ENCODE results near the gene KIF20B.

Gene KIF20B

DNA sequence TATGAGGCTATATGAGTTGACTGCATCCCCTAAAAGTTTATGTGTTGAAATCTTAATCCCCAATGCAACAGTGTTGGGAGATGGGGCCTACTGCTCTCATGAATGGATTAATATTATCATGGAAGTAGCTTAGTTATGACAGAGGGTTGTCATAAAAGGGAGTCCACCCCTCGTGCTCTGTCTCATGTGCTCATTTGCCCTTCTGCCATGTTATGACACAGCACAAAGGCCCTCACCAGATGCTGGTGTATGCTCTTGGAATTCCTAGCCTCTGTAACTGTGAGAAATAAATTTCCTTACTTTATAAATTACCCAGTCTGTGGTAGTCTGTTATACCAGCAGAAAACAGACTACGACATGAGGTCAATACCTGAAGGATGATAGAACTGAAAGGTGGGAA, 38.8 kb upstream of the KIF20B start:
- no peak for DNase-seq (ENCODE audit: low spot score)
- H3K9ac ChIP-seq (ENCODE audit: low read depth, low read length, poor library complexity): no peak overlapping the region
- no peak overlapping the region for H3K14ac ChIP-seq (ENCODE audit: low read length)
- H3K36me3 ChIP-seq (replicated peaks in 1 of 2; ENCODE audit: control insufficient read depth in 2 of 2, insufficient read depth in 2 of 2, low read length in 2 of 2): no peaks in the 10 kb centered on the region
- H3K23ac ChIP-seq (ENCODE audit: low read depth, low read length, poor library complexity): no peak overlapping the region
- no peak overlapping the region for H3K4me2 ChIP-seq (ENCODE audit: insufficient read depth, low read length, poor library complexity, severe bottlenecking)
- H4K91ac ChIP-seq (ENCODE audit: low read depth, low read length, poor library complexity): no peak overlapping the region
- no peak overlapping the region for H2BK5ac ChIP-seq (ENCODE audit: low read length)
- H3K79me1 ChIP-seq (ENCODE audit: low read depth, low read length): no peaks in the 10 kb centered on the region
- no peaks in the 10 kb centered on the region for H3K9me3 ChIP-seq (replicated peaks in 1 of 2; ENCODE audit: control insufficient read depth in 2 of 2, insufficient read depth in 1 of 2, low read depth in 1 of 2, low read length in 2 of 2)
- H2BK120ac ChIP-seq (ENCODE audit: low read depth, low read length): no peak overlapping the region
- no peak overlapping the region for H2AFZ ChIP-seq (ENCODE audit: low read length)
- H2BK12ac ChIP-seq (ENCODE audit: low read length): no peak overlapping the region
- H3K27me3 ChIP-seq (ENCODE audit: control insufficient read depth in 3 of 3, insufficient read depth in 3 of 3, low read depth in 1 of 3, low read length in 3 of 3): no peaks in the 10 kb centered on the region
- WGBS, 2 donors (ENCODE audit: extremely low coverage in 2 of 2, insufficient read length in 2 of 2, insufficient replicate concordance in 1 of 2): no CpG with 5 or more reads among the region's 2 CpGs
- H3K4ac ChIP-seq (ENCODE audit: low read length): no peak overlapping the region
- no peak overlapping the region for H2BK15ac ChIP-seq (ENCODE audit: low read length)
- no peak overlapping the region for H2AK5ac ChIP-seq (ENCODE audit: low read depth, low read length)
- H4K8ac ChIP-seq (ENCODE audit: low read depth, low read length): no peak overlapping the region
- H3K18ac ChIP-seq (ENCODE audit: low read length): no peak overlapping the region
- no peak overlapping the region for H3K4me3 ChIP-seq (ENCODE audit: low read length in 2 of 2)
- H3K27ac ChIP-seq (replicated peaks; ENCODE audit: low read length): no peak overlapping the region
- H3K4me1 ChIP-seq (ENCODE audit: control insufficient read depth in 2 of 2, insufficient read depth in 1 of 2, low read depth in 1 of 2, low read length in 2 of 2): no peaks in the 10 kb centered on the region

DNA sequence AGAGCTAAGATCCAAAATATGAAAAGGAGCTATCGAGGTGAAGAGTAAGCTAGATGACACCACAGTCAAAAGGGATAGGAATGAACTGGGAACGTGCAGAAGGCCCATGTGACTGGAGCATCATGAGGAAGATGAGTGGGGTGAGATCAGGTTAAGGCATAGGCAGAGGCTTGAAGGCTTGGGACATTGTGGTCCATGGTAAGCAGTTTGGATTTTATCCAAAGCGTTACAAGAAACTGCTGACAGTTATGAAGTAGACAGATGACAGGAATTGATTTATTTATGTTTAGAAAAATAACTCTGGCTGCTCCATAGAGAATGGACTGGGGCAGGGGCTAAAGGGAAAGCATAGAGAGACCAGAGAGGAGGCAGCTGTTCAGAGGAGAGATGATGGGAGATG, 38.2 kb upstream of the KIF20B start:
- Histone ChIP-seq H3K79me1 (ENCODE audit: low read depth, low read length) (no peaks in the 10 kb centered on the region), H3K4me1 (ENCODE audit: control insufficient read depth in 2 of 2, insufficient read depth in 1 of 2, low read depth in 1 of 2, low read length in 2 of 2) (no peaks in the 10 kb centered on the region), H3K27me3 (ENCODE audit: control insufficient read depth in 3 of 3, insufficient read depth in 3 of 3, low read depth in 1 of 3, low read length in 3 of 3) (no peaks in the 10 kb centered on the region), H3K23ac (ENCODE audit: low read depth, low read length, poor library complexity) (no peak overlapping the region), H3K9ac (ENCODE audit: low read depth, low read length, poor library complexity) (no peak overlapping the region), H4K91ac (ENCODE audit: low read depth, low read length, poor library complexity) (no peak overlapping the region), H3K4me3 (ENCODE audit: low read length in 2 of 2) (no peak overlapping the region), H2BK5ac (ENCODE audit: low read length) (no peak overlapping the region), H3K14ac (ENCODE audit: low read length) (no peak overlapping the region), H3K36me3 (replicated peaks in 1 of 2; ENCODE audit: control insufficient read depth in 2 of 2, insufficient read depth in 2 of 2, low read length in 2 of 2) (no peaks in the 10 kb centered on the region), H2AFZ (ENCODE audit: low read length) (no peak overlapping the region), H4K8ac (ENCODE audit: low read depth, low read length) (no peak overlapping the region), H2BK12ac (ENCODE audit: low read length) (no peak overlapping the region), H3K4ac (ENCODE audit: low read length) (no peak overlapping the region), H3K27ac (replicated peaks; ENCODE audit: low read length) (no peak overlapping the region), H3K9me3 (replicated peaks in 1 of 2; ENCODE audit: control insufficient read depth in 2 of 2, insufficient read depth in 1 of 2, low read depth in 1 of 2, low read length in 2 of 2) (no peaks in the 10 kb centered on the region), H3K4me2 (ENCODE audit: insufficient read depth, low read length, poor library complexity, severe bottlenecking) (no peak overlapping the region), H3K18ac (ENCODE audit: low read length) (no peak overlapping the region), H2AK5ac (ENCODE audit: low read depth, low read length) (no peak overlapping the region), H2BK15ac (ENCODE audit: low read length) (no peak overlapping the region), H2BK120ac (ENCODE audit: low read depth, low read length) (no peak overlapping the region)
- no CpG with 5 or more reads among the region's 3 CpGs for WGBS, 2 donors (ENCODE audit: extremely low coverage in 2 of 2, insufficient read length in 2 of 2, insufficient replicate concordance in 1 of 2)
- DNase-seq (ENCODE audit: low spot score): no peak

DNA sequence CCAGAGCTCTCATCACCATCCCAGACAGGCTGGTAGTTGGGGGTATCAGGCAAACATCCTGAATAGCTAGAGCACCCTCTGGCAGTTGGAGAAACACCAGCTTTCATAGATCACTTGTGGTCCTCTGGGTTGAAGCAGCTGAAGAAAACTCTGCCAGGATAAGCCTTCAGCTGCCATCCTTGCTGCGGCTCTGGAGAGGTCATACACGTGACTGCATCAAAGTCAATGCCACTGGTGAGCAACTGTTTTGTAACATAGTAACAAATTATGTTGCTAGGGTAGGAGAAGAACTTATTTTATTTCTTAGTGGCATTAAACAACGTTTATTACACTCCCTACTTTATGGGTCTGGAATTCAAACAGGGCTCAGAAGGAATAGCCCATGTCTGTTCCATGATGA, 37.2 kb upstream of the KIF20B start:
- no CpG with 5 or more reads among the region's 3 CpGs for WGBS, 2 donors (ENCODE audit: extremely low coverage in 2 of 2, insufficient read length in 2 of 2, insufficient replicate concordance in 1 of 2)
- Histone ChIP-seq H2BK120ac (ENCODE audit: low read depth, low read length) (no peak overlapping the region), H3K23ac (ENCODE audit: low read depth, low read length, poor library complexity) (no peak overlapping the region), H3K4me2 (ENCODE audit: insufficient read depth, low read length, poor library complexity, severe bottlenecking) (no peak overlapping the region), H3K9ac (ENCODE audit: low read depth, low read length, poor library complexity) (no peak overlapping the region), H3K79me1 (ENCODE audit: low read depth, low read length) (no peaks in the 10 kb centered on the region), H3K9me3 (replicated peaks in 1 of 2; ENCODE audit: control insufficient read depth in 2 of 2, insufficient read depth in 1 of 2, low read depth in 1 of 2, low read length in 2 of 2) (no peaks in the 10 kb centered on the region), H3K36me3 (replicated peaks in 1 of 2; ENCODE audit: control insufficient read depth in 2 of 2, insufficient read depth in 2 of 2, low read length in 2 of 2) (no peaks in the 10 kb centered on the region), H3K4me3 (ENCODE audit: low read length in 2 of 2) (no peak overlapping the region), H2BK12ac (ENCODE audit: low read length) (no peak overlapping the region), H3K27me3 (ENCODE audit: control insufficient read depth in 3 of 3, insufficient read depth in 3 of 3, low read depth in 1 of 3, low read length in 3 of 3) (no peaks in the 10 kb centered on the region), H3K4ac (ENCODE audit: low read length) (no peak overlapping the region), H2BK15ac (ENCODE audit: low read length) (no peak overlapping the region), H3K18ac (ENCODE audit: low read length) (no peak overlapping the region), H2BK5ac (ENCODE audit: low read length) (no peak overlapping the region), H3K14ac (ENCODE audit: low read length) (no peak overlapping the region), H4K8ac (ENCODE audit: low read depth, low read length) (no peak overlapping the region), H2AFZ (ENCODE audit: low read length) (no peak overlapping the region), H3K4me1 (ENCODE audit: control insufficient read depth in 2 of 2, insufficient read depth in 1 of 2, low read depth in 1 of 2, low read length in 2 of 2) (no peaks in the 10 kb centered on the region), H4K91ac (ENCODE audit: low read depth, low read length, poor library complexity) (no peak overlapping the region), H2AK5ac (ENCODE audit: low read depth, low read length) (no peak overlapping the region), H3K27ac (replicated peaks; ENCODE audit: low read length) (no peak overlapping the region)
- DNase-seq (ENCODE audit: low spot score): no peak

DNA sequence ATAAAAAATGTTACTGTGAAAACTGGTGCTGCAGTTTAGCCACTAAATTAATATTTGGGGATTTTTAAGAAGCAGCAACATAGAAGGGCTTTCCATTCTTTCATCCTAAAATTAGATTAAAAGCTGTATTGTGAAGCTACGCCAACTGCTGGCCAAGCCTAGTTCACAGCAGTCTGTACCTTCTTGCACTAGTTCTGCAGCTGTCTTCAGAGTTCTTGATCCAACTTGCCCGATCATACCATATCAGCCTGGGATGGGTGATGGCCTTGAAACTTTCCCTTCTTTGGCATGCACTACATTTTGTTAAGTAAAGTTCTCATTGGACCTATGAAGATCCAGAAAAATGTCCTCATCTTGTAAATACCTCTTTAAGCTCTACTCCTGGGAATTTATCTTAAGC, 36.1 kb upstream of the KIF20B start:
- no peak overlapping the region for H3K4ac ChIP-seq (ENCODE audit: low read length)

More for the DNA sequence above, 36.1 kb upstream of the KIF20B start:
- Histone ChIP-seq H4K8ac (ENCODE audit: low read depth, low read length) (no peak overlapping the region), H3K4me3 (ENCODE audit: low read length in 2 of 2) (no peak overlapping the region), H2BK12ac (ENCODE audit: low read length) (no peak overlapping the region), H3K36me3 (replicated peaks in 1 of 2; ENCODE audit: control insufficient read depth in 2 of 2, insufficient read depth in 2 of 2, low read length in 2 of 2) (no peaks in the 10 kb centered on the region), H3K9ac (ENCODE audit: low read depth, low read length, poor library complexity) (no peak overlapping the region), H2AK5ac (ENCODE audit: low read depth, low read length) (no peak overlapping the region), H3K79me1 (ENCODE audit: low read depth, low read length) (no peaks in the 10 kb centered on the region), H3K4me1 (ENCODE audit: control insufficient read depth in 2 of 2, insufficient read depth in 1 of 2, low read depth in 1 of 2, low read length in 2 of 2) (no peaks in the 10 kb centered on the region), H3K27me3 (ENCODE audit: control insufficient read depth in 3 of 3, insufficient read depth in 3 of 3, low read depth in 1 of 3, low read length in 3 of 3) (no peaks in the 10 kb centered on the region), H3K4me2 (ENCODE audit: insufficient read depth, low read length, poor library complexity, severe bottlenecking) (no peak overlapping the region), H4K91ac (ENCODE audit: low read depth, low read length, poor library complexity) (no peak overlapping the region), H3K9me3 (replicated peaks in 1 of 2; ENCODE audit: control insufficient read depth in 2 of 2, insufficient read depth in 1 of 2, low read depth in 1 of 2, low read length in 2 of 2) (no peaks in the 10 kb centered on the region), H3K23ac (ENCODE audit: low read depth, low read length, poor library complexity) (no peak overlapping the region), H3K18ac (ENCODE audit: low read length) (no peak overlapping the region), H2BK120ac (ENCODE audit: low read depth, low read length) (no peak overlapping the region), H2BK5ac (ENCODE audit: low read length) (no peak overlapping the region), H2AFZ (ENCODE audit: low read length) (no peak overlapping the region), H2BK15ac (ENCODE audit: low read length) (no peak overlapping the region), H3K14ac (ENCODE audit: low read length) (no peak overlapping the region), H3K27ac (replicated peaks; ENCODE audit: low read length) (no peak overlapping the region)
- WGBS, 2 donors (ENCODE audit: extremely low coverage in 2 of 2, insufficient read length in 2 of 2, insufficient replicate concordance in 1 of 2): no CpG with 5 or more reads among the region's 2 CpGs
- DNase-seq (ENCODE audit: low spot score): no peak

All from neuronal stem cell (in vitro differentiated cells).